ENCODE results near the gene BRCC3. TPM values are rescaled to one million over a fixed set of nuclear protein-coding genes. Genes with fewer than 3 reads are reported as not detected.
A peak's percentile ranks its signal among the peaks of the same experiment; 100 is the strongest.

BRCC3 gene
- total and polyA plus RNA-seq, 10 of the 15 experiments (the other 5 are each of a cell fraction or from before 2014, with no cell fraction given) = 15.5 to 57.5 (median 35.6) TPM

DNA sequence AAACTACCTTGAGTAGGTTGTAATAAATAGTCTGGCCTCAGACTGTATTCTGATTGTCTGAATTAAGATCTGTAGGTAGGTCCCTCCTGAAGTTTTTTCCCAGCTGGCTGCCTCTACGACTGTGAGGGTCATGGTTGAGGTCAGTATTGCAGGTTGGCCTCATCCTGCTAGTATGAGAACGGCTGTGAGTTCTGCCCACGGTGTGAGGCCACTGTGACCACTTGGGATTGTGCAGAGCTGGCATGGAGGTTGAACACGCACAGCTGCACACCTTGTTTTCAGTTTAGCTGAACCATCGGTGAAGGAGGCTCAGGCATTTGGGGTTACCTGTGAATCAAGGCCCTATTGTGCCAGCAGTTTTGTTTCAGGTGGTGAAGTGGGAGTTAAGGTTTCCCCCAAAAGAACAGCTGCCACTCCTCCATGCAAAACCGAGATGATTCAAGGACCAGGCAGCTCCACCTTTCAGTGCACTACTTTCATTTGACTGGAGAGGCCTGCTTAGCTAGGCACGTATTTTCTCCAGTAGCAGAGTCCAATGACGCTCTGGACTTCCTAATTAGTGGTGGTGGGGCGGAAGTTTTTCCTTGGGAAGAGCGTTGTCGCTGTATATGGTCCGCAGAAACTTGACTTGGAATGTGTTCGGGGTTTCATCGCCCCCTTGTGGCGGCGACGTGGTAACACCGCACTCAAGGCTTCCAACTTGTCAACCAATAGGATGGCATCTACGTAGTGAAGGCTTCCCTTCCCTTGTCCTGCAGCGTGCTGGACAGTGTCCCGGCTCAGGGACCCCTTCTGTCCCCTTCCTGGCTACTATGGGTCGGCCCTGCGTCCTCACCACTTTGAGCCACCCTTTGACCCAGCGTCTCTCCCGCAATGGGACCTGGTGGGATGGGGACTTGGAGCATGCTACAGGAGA lies 14.2 kb upstream of the BRCC3 start (continued):
- TF ChIP-seq, protein P1, sequence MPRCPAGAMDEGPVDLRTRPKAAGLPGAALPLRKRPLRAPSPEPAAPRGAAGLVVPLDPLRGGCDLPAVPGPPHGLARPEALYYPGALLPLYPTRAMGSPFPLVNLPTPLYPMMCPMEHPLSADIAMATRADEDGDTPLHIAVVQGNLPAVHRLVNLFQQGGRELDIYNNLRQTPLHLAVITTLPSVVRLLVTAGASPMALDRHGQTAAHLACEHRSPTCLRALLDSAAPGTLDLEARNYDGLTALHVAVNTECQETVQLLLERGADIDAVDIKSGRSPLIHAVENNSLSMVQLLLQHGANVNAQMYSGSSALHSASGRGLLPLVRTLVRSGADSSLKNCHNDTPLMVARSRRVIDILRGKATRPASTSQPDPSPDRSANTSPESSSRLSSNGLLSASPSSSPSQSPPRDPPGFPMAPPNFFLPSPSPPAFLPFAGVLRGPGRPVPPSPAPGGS (IDR thresholded peaks at IDR 0.05; ENCODE audit: borderline replicate concordance, insufficient read depth, low read depth, low read length, poor library complexity, severe bottlenecking) = no peak
- TF ChIP-seq SPI1 (IDR thresholded peaks at IDR 0.05; ENCODE audit: borderline replicate concordance, insufficient read depth, low read depth, low read length) = no peak
- TF ChIP-seq MEF2B (IDR thresholded peaks at IDR 0.05; ENCODE audit: partially characterized antibody, poor library complexity, severe bottlenecking) = no peak
- TF ChIP-seq NR2C1 (IDR thresholded peaks at IDR 0.05) = no peak
- TF ChIP-seq, protein P2, sequence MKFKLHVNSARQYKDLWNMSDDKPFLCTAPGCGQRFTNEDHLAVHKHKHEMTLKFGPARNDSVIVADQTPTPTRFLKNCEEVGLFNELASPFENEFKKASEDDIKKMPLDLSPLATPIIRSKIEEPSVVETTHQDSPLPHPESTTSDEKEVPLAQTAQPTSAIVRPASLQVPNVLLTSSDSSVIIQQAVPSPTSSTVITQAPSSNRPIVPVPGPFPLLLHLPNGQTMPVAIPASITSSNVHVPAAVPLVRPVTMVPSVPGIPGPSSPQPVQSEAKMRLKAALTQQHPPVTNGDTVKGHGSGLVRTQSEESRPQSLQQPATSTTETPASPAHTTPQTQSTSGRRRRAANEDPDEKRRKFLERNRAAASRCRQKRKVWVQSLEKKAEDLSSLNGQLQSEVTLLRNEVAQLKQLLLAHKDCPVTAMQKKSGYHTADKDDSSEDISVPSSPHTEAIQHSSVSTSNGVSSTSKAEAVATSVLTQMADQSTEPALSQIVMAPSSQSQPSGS (IDR thresholded peaks at IDR 0.05; ENCODE audit: low read length) = no peak
- TF ChIP-seq LARP7 (IDR thresholded peaks at IDR 0.05) = no peak
- no peak for TF ChIP-seq SMAD1 (IDR thresholded peaks at IDR 0.05; ENCODE audit: low read depth, partially characterized antibody)
- no peak for TF ChIP-seq NR2C2 (IDR thresholded peaks at IDR 0.05; ENCODE audit: borderline replicate concordance, control insufficient read depth, insufficient read length, low read depth)
- TF ChIP-seq CREM (IDR thresholded peaks at IDR 0.05; ENCODE audit: low read depth) = 0 out of 2 replicates have a peak, but pooled peaks have one; percentile 46
- peak; percentile 63; the same call in 1 of the 2 replicates for TF ChIP-seq SMC3 (IDR thresholded peaks at IDR 0.05; ENCODE audit: borderline replicate concordance, low read length)
- TF ChIP-seq, protein P3, sequence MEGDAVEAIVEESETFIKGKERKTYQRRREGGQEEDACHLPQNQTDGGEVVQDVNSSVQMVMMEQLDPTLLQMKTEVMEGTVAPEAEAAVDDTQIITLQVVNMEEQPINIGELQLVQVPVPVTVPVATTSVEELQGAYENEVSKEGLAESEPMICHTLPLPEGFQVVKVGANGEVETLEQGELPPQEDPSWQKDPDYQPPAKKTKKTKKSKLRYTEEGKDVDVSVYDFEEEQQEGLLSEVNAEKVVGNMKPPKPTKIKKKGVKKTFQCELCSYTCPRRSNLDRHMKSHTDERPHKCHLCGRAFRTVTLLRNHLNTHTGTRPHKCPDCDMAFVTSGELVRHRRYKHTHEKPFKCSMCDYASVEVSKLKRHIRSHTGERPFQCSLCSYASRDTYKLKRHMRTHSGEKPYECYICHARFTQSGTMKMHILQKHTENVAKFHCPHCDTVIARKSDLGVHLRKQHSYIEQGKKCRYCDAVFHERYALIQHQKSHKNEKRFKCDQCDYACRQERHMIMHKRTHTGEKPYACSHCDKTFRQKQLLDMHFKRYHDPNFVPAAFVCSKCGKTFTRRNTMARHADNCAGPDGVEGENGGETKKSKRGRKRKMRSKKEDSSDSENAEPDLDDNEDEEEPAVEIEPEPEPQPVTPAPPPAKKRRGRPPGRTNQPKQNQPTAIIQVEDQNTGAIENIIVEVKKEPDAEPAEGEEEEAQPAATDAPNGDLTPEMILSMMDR (IDR thresholded peaks at IDR 0.05 in 2 of 3, conservative IDR thresholded peaks at IDR 0.05 in 1 of 3; ENCODE audit: control insufficient read depth in 2 of 3, extremely low read depth in 1 of 3, insufficient read depth in 1 of 3, low read depth in 3 of 3, low read length in 3 of 3) = peak; percentile 69 to 77 (median 73)
- no peak for TF ChIP-seq MYB (IDR thresholded peaks at IDR 0.05; ENCODE audit: borderline replicate concordance, low read depth, low read length)
- TF ChIP-seq ZZZ3 (IDR thresholded peaks at IDR 0.05; ENCODE audit: control insufficient read depth, insufficient read length, low read depth) = no peak
- no peak for TF ChIP-seq ZNF384 (IDR thresholded peaks at IDR 0.05; ENCODE audit: borderline replicate concordance, low read depth, low read length)
- TF ChIP-seq CBX3 (IDR thresholded peaks at IDR 0.05; ENCODE audit: borderline replicate concordance, low read depth) = no peak
- TF ChIP-seq, protein P4, sequence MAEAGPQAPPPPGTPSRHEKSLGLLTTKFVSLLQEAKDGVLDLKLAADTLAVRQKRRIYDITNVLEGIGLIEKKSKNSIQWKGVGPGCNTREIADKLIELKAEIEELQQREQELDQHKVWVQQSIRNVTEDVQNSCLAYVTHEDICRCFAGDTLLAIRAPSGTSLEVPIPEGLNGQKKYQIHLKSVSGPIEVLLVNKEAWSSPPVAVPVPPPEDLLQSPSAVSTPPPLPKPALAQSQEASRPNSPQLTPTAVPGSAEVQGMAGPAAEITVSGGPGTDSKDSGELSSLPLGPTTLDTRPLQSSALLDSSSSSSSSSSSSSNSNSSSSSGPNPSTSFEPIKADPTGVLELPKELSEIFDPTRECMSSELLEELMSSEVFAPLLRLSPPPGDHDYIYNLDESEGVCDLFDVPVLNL (IDR thresholded peaks at IDR 0.05; ENCODE audit: low read depth, low read length) = no peak
- TF ChIP-seq ZNF24 (IDR thresholded peaks at IDR 0.05) = no peak
- no peak for TF ChIP-seq ZNF622 (IDR thresholded peaks at IDR 0.05)
- TF ChIP-seq HCFC1 (IDR thresholded peaks at IDR 0.05; ENCODE audit: low read length) = no peak
- no peak for TF ChIP-seq RELA (IDR thresholded peaks at IDR 0.05; ENCODE audit: borderline replicate concordance, partially characterized antibody)
- no peak for TF ChIP-seq CBFB (IDR thresholded peaks at IDR 0.05; ENCODE audit: low read depth)
- no peak for TF ChIP-seq GATAD2B (conservative IDR thresholded peaks at IDR 0.05; ENCODE audit: low read depth)
- no peak for TF ChIP-seq TCF3 (IDR thresholded peaks at IDR 0.05; ENCODE audit: borderline replicate concordance, insufficient read depth, low read depth, low read length)
- TF ChIP-seq TAF1 (IDR thresholded peaks at IDR 0.05; ENCODE audit: borderline replicate concordance, low read depth, low read length) = no peak
- peak; percentile 26 to 27; a peak in 2 of 4 replicates for TF ChIP-seq IKZF2 (IDR thresholded peaks at IDR 0.05)
